T-cell (primary cell): ENCODE data around the gene RAE1. TPM values are rescaled to one million over a fixed set of nuclear protein-coding genes. Genes with fewer than 3 reads are reported as not detected.

Experiments
- ATAC-seq, 4 experiments: fragments of 200-7000 bp in 3 of 4; fragments of 150-1000 bp in 1 of 4; cut with Tn5 transposase; replicated peaks in 1 of 4; 1 replicate in 3 of 4; 2 replicates in 1 of 4; pipeline ENCODE4 v1.10.0; 2021; ENCODE audit warnings: moderate library complexity in 3 of 4, mild to moderate bottlenecking in 2 of 4, moderate number of reproducible peaks in 1 of 4
- CTCF ChIA-PET, 2 donors: fragments of 300-600 bp; sonication (Branson Sonifier 250); formaldehyde crosslinking; loops; one replicate each; lab custom pipeline; 2022; ENCODE audit warnings: antibody characterized with exemption in 2 of 2; lab: Charles Lee
- POLR2A ChIA-PET, 2 donors: fragments of 300-600 bp; sonication (Branson Sonifier 250); formaldehyde crosslinking; loops; one replicate each; lab custom pipeline; 2022; ENCODE audit warnings: antibody characterized with exemption in 2 of 2; lab: Charles Lee
- DNase-seq, 35 experiments: peaks; one replicate each; pipeline versions ENCODE4 v3.0.0 to v3.0.0-alpha.2; 2013 to 2023
- H3K27ac ChIP-seq: one replicate; pipeline ENCODE4 v1.5.1; 2013; ENCODE audit warnings: low read length
- H3K27me3 ChIP-seq, 2 experiments: replicated peaks in 1 of 2; 1 replicate in 1 of 2; 2 replicates in 1 of 2; pipeline versions ENCODE4 v1.6.1 to v1.7.0; 2013; ENCODE audit warnings: low read length in 1 of 2, mixed read lengths in 1 of 2; ENCODE audit not compliant: control insufficient read depth in 2 of 2, insufficient read depth in 2 of 2; ENCODE audit errors: extremely low read depth in 1 of 2
- H3K36me3 ChIP-seq, 2 donors: 1 replicate in 1 of 2; 2 replicates in 1 of 2; pipeline versions ENCODE4 v1.6.1 to v1.7.0; 2013; ENCODE audit warnings: low read length in 1 of 2; ENCODE audit not compliant: control insufficient read depth in 2 of 2, insufficient read depth in 1 of 2; ENCODE audit errors: extremely low read depth in 1 of 2
- H3K4me1 ChIP-seq, 2 experiments: 1 replicate in 1 of 2; 2 replicates in 1 of 2; pipeline versions ENCODE4 v1.6.1 to v1.7.0; 2013; ENCODE audit warnings: low read length in 2 of 2, mixed read lengths in 1 of 2; ENCODE audit not compliant: insufficient read depth in 2 of 2, control insufficient read depth in 1 of 2; ENCODE audit errors: extremely low read depth in 1 of 2
- H3K4me3 ChIP-seq, 2 donors: 1 replicate in 1 of 2; 2 replicates in 1 of 2; pipeline versions ENCODE4 v1.5.1 to v1.7.0; 2013; ENCODE audit warnings: mild to moderate bottlenecking in 2 of 2, low read length in 1 of 2, moderate library complexity in 1 of 2; ENCODE audit not compliant: control insufficient read depth in 1 of 2; ENCODE audit errors: extremely low read depth in 1 of 2
- H3K9me3 ChIP-seq: 2 replicates; pipeline ENCODE4 v1.7.0; 2013
- H3K27ac Mint-ChIP-seq, 2 donors: one replicate each; pipeline ENCODE4 v1.8.0; 2020 to 2021; ENCODE audit warnings: mild to moderate bottlenecking in 2 of 2, mixed read lengths in 2 of 2
- H3K27me3 Mint-ChIP-seq, 2 donors: one replicate each; pipeline ENCODE4 v1.8.0; 2021 to 2022; ENCODE audit warnings: mixed read lengths in 2 of 2
- H3K36me3 Mint-ChIP-seq: one replicate; pipeline ENCODE4 v1.8.0; 2021; ENCODE audit warnings: mixed read lengths
- H3K4me1 Mint-ChIP-seq, 3 donors: one replicate each; pipeline ENCODE4 v1.8.0; 2020 to 2022; ENCODE audit warnings: mixed read lengths in 3 of 3, mild to moderate bottlenecking in 1 of 3
- H3K4me3 Mint-ChIP-seq, 3 donors: one replicate each; pipeline ENCODE4 v1.8.0; 2020 to 2022; ENCODE audit warnings: mild to moderate bottlenecking in 3 of 3, mixed read lengths in 3 of 3, moderate library complexity in 3 of 3
- H3K9me3 Mint-ChIP-seq, 3 donors: one replicate each; pipeline ENCODE4 v1.8.0; 2020 to 2022; ENCODE audit warnings: mixed read lengths in 3 of 3
- WGBS: methylation state at CpG from one replicate; pipeline ENCODE4 v1.1.5; 2013; ENCODE audit warnings: missing lambda C conversion rate; ENCODE audit not compliant: insufficient coverage; 5-methylcytosine and 5-hydroxymethylcytosine counted together
- total RNA-seq, 35 experiments: library from RNA in 6 of 35; stranded (reverse) in 6 of 35; fragments of 120-200 nt in 1 of 35; gene quantifications; one replicate each; pipeline versions ENCODE4 v1.2.1 to v1.2.4 and lab custom pipeline; 2013 to 2026

The RAE1 gene
- total RNA-seq, 5 donors from 2014 or later (not counting 1 experiment from before 2014, with no cell fraction given), result 29.0 to 41.1 (median 29.4) TPM

GRCh38 chr20:57317789-57318371, 33.2 kb upstream of the RAE1 start:
- ATAC-seq, result no peak
- Mint-ChIP-seq H3K9me3 (no peaks in the 10 kb centered on the region), H3K27ac (peak overlapping the region in 1 of 2 donors; percentile 7), H3K4me1 (no peaks in the 10 kb centered on the region), H3K36me3 (no peaks in the 10 kb centered on the region), H3K27me3 (peaks cover 43% of the 10 kb centered on the region in 2 donors), H3K4me3 (no peak overlapping the region)
- peaks cover 0 to 37% of the 10 kb centered on the region in 2 experiments for H3K27me3 ChIP-seq
- H3K9me3 ChIP-seq, result no peaks in the 10 kb centered on the region
- POLR2A ChIA-PET, result no interaction called here
- no peak overlapping the region for H3K27ac ChIP-seq
- H3K4me1 ChIP-seq, result peaks cover 0 to 4% of the 10 kb centered on the region in 2 experiments
- H3K36me3 ChIP-seq, result no peaks in the 10 kb centered on the region
- CTCF ChIA-PET, result no interaction called here
- no peak overlapping the region for H3K4me3 ChIP-seq
- 65% methylated on average over 13 of the region's 14 CpGs for WGBS
- peak in 2 of 35 experiments; percentile 3 to 8 for DNase-seq

GRCh38 chr20:57319584-57319983, 31.5 kb upstream of the RAE1 start:
- 86% methylated on average over 1 of the region's 4 CpGs for WGBS

GRCh38 chr20:57320358-57320757, 30.7 kb upstream of the RAE1 start:
- Mint-ChIP-seq H3K27me3 (peaks cover 45% of the 10 kb centered on the region in 2 donors), H3K36me3 (no peaks in the 10 kb centered on the region), H3K9me3 (peaks cover 0 to 6% (median 3%) of the 10 kb centered on the region in 3 donors), H3K27ac (no peak overlapping the region), H3K4me3 (no peak overlapping the region), H3K4me1 (no peaks in the 10 kb centered on the region)
- Histone ChIP-seq H3K4me1 (peaks cover 0 to 4% of the 10 kb centered on the region in 2 experiments), H3K27ac (no peak overlapping the region), H3K27me3 (peaks cover 2 to 40% of the 10 kb centered on the region in 2 experiments), H3K4me3 (no peak overlapping the region), H3K36me3 (no peaks in the 10 kb centered on the region), H3K9me3 (peaks cover 3% of the 10 kb centered on the region)
- ATAC-seq, result no peak
- POLR2A ChIA-PET, result no interaction called here
- DNase-seq, result no peak
- WGBS, result 60% methylated on average over 1 of the region's 3 CpGs
- CTCF ChIA-PET, result no interaction called here

More at GRCh38 chr20:57319584-57319983, 31.5 kb upstream of the RAE1 start:
- peaks cover 2 to 39% of the 10 kb centered on the region in 2 experiments for H3K27me3 ChIP-seq
- no peak for ATAC-seq
- ChIA-PET POLR2A (no interaction called here), CTCF (no interaction called here)
- peaks cover 40 to 43% of the 10 kb centered on the region in 2 donors for H3K27me3 Mint-ChIP-seq
- H3K4me3 ChIP-seq, result no peak overlapping the region
- no peak overlapping the region for H3K27ac ChIP-seq
- H3K36me3 ChIP-seq, result no peaks in the 10 kb centered on the region
- H3K4me1 Mint-ChIP-seq, result no peaks in the 10 kb centered on the region
- peaks cover 0 to 4% of the 10 kb centered on the region in 2 experiments for H3K4me1 ChIP-seq
- H3K9me3 ChIP-seq, result peaks cover under 1% of the 10 kb centered on the region
- H3K36me3 Mint-ChIP-seq, result no peaks in the 10 kb centered on the region
- H3K9me3 Mint-ChIP-seq, result peaks cover 0 to under 1% (median 0%) of the 10 kb centered on the region in 3 donors
- H3K4me3 Mint-ChIP-seq, result no peak overlapping the region
- no peak for DNase-seq
- no peak overlapping the region for H3K27ac Mint-ChIP-seq

GRCh38 chr20:57321142-57321541, 29.9 kb upstream of the RAE1 start:
- Histone ChIP-seq H3K4me3 (no peak overlapping the region), H3K27ac (no peak overlapping the region), H3K36me3 (no peaks in the 10 kb centered on the region), H3K9me3 (peaks cover 3% of the 10 kb centered on the region), H3K4me1 (peaks cover 0 to 4% of the 10 kb centered on the region in 2 experiments), H3K27me3 (peaks cover 2 to 40% of the 10 kb centered on the region in 2 experiments)
- H3K4me3 Mint-ChIP-seq, result no peak overlapping the region
- peaks cover 41 to 42% of the 10 kb centered on the region in 2 donors for H3K27me3 Mint-ChIP-seq
- no peak for ATAC-seq
- WGBS, result 63% methylated on average over 1 of the region's 2 CpGs
- CTCF ChIA-PET, result no interaction called here
- H3K27ac Mint-ChIP-seq, result no peak overlapping the region
- POLR2A ChIA-PET, result no interaction called here
- peaks cover 0 to 6% (median 3%) of the 10 kb centered on the region in 3 donors for H3K9me3 Mint-ChIP-seq
- H3K4me1 Mint-ChIP-seq, result no peaks in the 10 kb centered on the region
- H3K36me3 Mint-ChIP-seq, result no peaks in the 10 kb centered on the region
- DNase-seq, result no peak

- ChIA-PET CTCF (no interaction called here), POLR2A (interaction anchor here in 1 of 2 donors (0.7 kb wide), 1 partner anchor 270 kb away, joined by 3 read pairs; no protein-coding TSS in a partner anchor)
- DNase-seq (no peak), ATAC-seq (no peak)
- Mint-ChIP-seq H3K27ac (no peak overlapping the region), H3K36me3 (no peaks in the 10 kb centered on the region), H3K4me3 (no peak overlapping the region), H3K27me3 (peaks cover 42 to 52% of the 10 kb centered on the region in 2 donors), H3K9me3 (peaks cover 0 to 6% (median 3%) of the 10 kb centered on the region in 3 donors), H3K4me1 (no peaks in the 10 kb centered on the region)
- Histone ChIP-seq H3K4me3 (no peak overlapping the region), H3K9me3 (peaks cover 3% of the 10 kb centered on the region), H3K4me1 (peaks cover 0 to 4% of the 10 kb centered on the region in 2 experiments), H3K27ac (no peak overlapping the region), H3K27me3 (peaks cover 2 to 45% of the 10 kb centered on the region in 2 experiments), H3K36me3 (no peaks in the 10 kb centered on the region)
- 50% methylated on average over 1 of the region's 2 CpGs for WGBS
Measured at GRCh38 chr20:57322476-57322875, 28.6 kb upstream of the RAE1 start.

- Histone ChIP-seq H3K27ac (no peak overlapping the region), H3K4me1 (peaks cover 0 to 3% of the 10 kb centered on the region in 2 experiments), H3K4me3 (no peak overlapping the region), H3K9me3 (peaks cover 3% of the 10 kb centered on the region), H3K27me3 (peaks cover 4 to 41% of the 10 kb centered on the region in 2 experiments), H3K36me3 (no peaks in the 10 kb centered on the region)
- H3K9me3 Mint-ChIP-seq, result peaks cover 0 to 6% (median 3%) of the 10 kb centered on the region in 3 donors
- no peaks in the 10 kb centered on the region for H3K4me1 Mint-ChIP-seq
- no peak overlapping the region for H3K27ac Mint-ChIP-seq
- no peak overlapping the region for H3K4me3 Mint-ChIP-seq
- WGBS, result 13% methylated on average over 3 of the region's 6 CpGs
- no peaks in the 10 kb centered on the region for H3K36me3 Mint-ChIP-seq
- DNase-seq (no peak), ATAC-seq (no peak)
- ChIA-PET POLR2A (no interaction called here), CTCF (no interaction called here)
- peaks cover 45 to 54% of the 10 kb centered on the region in 2 donors for H3K27me3 Mint-ChIP-seq
Measured at GRCh38 chr20:57323034-57323433, 28.0 kb upstream of the RAE1 start.
